Measurements from ENCODE around the gene NXPH1. TPM values are rescaled to one million over a fixed set of nuclear protein-coding genes. Genes with fewer than 3 reads are reported as not detected.
A peak's percentile ranks its signal among the peaks of the same experiment; 100 is the strongest.

The NXPH1 gene
- total RNA-seq, 1 experiment from 2014 or later = not detected

DNA sequence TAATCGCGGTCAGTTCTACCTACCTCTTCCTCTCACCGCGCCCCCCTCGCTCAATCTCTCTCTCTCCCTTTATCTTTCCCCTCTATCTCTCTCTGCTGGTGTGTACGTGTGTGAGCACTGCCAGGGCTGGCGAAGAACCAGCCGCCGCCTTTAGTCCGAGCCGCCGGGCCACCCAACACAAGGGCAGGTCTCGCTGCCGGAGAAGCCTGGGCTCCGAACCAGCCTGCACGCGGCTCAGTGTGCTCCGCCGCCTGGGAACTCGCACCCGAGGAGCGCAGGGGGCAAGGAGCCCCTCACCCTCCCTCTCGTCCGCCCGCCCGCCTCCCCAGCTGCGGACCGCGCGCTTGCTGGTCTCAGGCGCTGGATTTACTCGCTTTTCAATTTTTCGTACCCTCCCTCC, 1.7 kb downstream of the NXPH1 start:
- DNase-seq (ENCODE audit: low spot score) = no peak
- in situ Hi-C loops (cut with HindIII; ENCODE audit: low sequenced_read_pairs) = no loop called here

GRCh38 chr7:8435590-8436545, 2.5 kb downstream of the NXPH1 start:
- no peak for DNase-seq (ENCODE audit: low spot score)
- in situ Hi-C loops (cut with HindIII; ENCODE audit: low sequenced_read_pairs) = no loop called here

- in situ Hi-C loops (cut with HindIII; ENCODE audit: low sequenced_read_pairs) = no loop called here
- DNase-seq (ENCODE audit: low spot score) = peak; percentile 69
Observed at GRCh38 chr7:8436965-8437364, 3.6 kb downstream of the NXPH1 start.

- in situ Hi-C loops (cut with HindIII; ENCODE audit: low sequenced_read_pairs) = no loop called here
- DNase-seq (ENCODE audit: low spot score) = no peak
Observed at GRCh38 chr7:8437606-8438005, 4.2 kb downstream of the NXPH1 start.

DNA sequence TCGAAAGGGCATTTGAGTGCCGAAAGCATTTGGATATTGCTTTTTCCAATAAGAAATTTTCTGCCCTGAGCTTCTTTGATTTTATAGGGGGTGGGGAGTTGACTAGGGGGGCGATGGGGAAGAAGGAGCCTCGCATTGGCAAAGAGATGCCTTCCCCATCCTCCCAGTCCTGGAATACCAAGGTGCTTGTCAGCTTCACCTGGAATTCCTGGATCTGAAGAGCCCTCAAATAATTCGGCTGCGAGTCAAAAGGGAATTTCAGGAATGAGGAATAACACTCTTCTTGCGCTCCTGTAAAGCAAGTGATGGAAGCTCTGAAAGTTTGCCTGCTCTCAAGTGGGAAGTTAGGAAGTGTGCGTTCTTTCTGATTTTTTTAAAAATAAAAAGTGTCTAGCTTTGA, 7.3 kb downstream of the NXPH1 start:
- DNase-seq (ENCODE audit: low spot score) = no peak
- in situ Hi-C loops (cut with HindIII; ENCODE audit: low sequenced_read_pairs) = no loop called here

- in situ Hi-C loops (cut with HindIII; ENCODE audit: low sequenced_read_pairs) = no loop called here
- no peak for DNase-seq (ENCODE audit: low spot score)
Observed at GRCh38 chr7:8441106-8441965, 7.9 kb downstream of the NXPH1 start.

GRCh38 chr7:8442051-8442813, 8.8 kb downstream of the NXPH1 start:
- no peak for DNase-seq (ENCODE audit: low spot score)
- in situ Hi-C loops (cut with HindIII; ENCODE audit: low sequenced_read_pairs) = no loop called here

DNA sequence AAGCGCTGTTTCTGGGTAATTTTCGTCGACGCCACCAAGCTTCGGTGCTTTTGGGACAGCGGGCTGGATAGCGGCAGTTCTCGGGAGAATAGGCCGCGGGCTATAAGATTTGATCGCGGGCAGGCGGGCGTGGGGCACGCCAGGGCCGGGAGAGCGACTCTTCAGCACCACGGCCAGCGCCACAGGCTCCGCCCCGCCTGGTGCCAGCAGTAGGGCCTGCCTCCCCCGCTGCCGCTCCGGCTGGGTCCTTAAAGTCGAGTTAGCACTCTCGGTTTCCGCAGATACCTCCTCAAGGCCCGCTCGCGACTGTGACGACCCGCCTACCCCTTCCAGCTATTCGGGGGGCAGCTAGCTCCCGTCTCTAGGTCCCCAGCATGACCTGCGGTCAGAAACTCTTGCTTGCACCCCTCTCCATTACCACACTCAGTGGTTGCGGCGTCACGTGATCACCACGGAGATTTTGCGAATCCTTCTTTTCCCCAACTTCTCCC, 9.4 kb downstream of the NXPH1 start:
- in situ Hi-C loops (cut with HindIII; ENCODE audit: low sequenced_read_pairs) = no loop called here
- peak; percentile 45 for DNase-seq (ENCODE audit: low spot score)

DNA sequence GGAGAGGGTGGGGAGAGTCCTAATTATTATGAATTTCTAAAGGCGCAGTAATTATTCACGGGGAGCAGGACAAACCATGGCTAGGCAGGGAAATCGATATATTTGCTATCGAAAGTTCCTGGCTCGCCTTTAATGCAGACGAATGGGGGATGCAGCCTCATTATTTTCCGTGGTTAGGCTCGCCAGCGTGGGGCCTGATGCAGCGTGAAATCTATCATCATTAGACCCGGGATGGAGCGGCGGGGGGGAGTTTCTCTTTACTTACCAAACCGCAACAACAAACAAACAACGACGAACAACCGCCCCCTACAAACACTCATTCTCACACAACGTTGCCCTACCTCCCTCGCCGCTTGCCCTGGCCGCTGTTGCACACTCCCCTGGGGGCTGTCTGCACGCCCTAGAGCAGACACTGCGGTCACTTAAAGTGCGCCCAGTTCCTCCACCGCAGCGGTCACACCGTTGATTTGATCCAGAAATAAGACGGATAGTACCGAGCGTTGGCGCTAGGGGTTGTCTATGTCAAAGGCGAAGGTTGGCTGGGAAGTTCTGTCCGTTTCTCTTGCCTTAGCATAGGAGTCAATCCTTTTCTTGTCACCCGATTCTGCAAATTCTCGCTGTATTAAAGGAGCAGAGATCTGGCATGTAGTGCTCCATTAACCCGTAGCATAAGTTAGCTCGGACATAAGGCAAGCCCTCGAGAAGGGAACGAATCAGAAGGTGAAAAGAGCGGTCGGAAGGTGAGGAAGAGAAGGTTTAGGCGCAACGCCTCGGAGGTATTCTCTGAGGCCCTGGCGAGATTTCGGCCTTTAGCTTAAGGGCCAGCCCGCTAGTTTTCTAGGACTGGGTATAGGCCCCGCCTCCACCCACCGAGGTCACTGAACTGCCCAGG, 10.4 kb downstream of the NXPH1 start:
- in situ Hi-C loops (cut with HindIII; ENCODE audit: low sequenced_read_pairs) = no loop called here
- peak; percentile 70 for DNase-seq (ENCODE audit: low spot score)

DNA sequence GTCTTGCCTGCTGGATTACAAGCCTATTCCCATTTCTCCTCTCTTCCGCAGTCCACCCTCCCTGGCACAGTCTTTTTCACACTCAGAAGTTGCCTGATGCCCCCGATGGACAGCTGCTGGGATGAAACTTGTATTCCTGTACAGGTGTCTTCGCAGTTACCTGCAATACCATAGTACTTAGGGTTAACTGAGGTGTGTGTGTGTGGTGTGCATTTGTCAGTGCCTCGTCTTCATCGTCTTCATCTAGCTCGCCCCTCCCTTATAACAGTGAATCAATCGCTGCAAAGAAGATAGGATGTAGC, 11.0 kb downstream of the NXPH1 start:
- DNase-seq (ENCODE audit: low spot score) = no peak
- in situ Hi-C loops (cut with HindIII; ENCODE audit: low sequenced_read_pairs) = no loop called here

DNA sequence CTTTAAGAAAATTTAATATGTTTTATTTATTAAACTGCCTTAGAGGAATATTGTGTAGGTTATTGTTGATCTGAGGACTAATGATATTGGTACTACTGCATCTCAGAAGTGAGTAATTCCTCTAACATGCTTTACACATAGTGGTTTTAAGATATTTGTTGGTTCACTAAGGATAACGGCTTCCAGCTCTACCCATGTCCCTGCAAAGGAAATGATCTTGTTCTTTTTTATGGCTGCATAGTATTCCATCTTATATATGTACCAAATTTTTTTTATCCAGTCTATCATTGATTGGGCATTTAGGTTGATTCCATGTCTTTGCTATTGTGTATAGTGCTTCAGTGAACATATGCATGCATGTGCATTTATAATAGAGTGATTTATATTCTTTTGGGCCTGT, 20.1 kb downstream of the NXPH1 start:
- in situ Hi-C loops (cut with HindIII; ENCODE audit: low sequenced_read_pairs) = no loop called here
- DNase-seq (ENCODE audit: low spot score) = no peak

- in situ Hi-C loops (cut with HindIII; ENCODE audit: low sequenced_read_pairs) = no loop called here
Observed at GRCh38 chr7:8455426-8455825, 22.0 kb downstream of the NXPH1 start.

DNA sequence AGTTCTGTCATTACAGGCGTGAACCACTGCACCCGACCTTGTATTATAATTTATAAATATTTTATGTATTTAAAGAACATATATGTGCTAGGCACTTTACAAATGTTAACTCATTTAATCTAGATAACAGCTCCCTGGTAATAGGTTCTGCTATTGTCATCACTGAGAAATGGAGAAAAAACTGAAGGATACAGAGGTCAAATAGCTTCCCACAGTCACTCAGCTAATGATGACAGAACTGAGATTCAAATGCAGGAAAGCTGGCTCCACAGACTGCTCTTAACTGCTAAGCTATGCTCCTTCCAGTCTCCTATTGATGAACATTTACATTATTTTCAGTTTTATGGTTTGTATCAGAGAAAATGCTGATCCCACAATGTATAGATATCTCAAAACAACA, 28.9 kb downstream of the NXPH1 start:
- DNase-seq (ENCODE audit: low spot score) = no peak
- in situ Hi-C loops (cut with HindIII; ENCODE audit: low sequenced_read_pairs) = no loop called here

More at GRCh38 chr7:8455426-8455825, 22.0 kb downstream of the NXPH1 start:
- DNase-seq (ENCODE audit: low spot score) = peak; percentile 70

GRCh38 chr7:8465338-8465737, 31.9 kb downstream of the NXPH1 start:
- in situ Hi-C loops (cut with HindIII; ENCODE audit: low sequenced_read_pairs) = no loop called here
- no peak for DNase-seq (ENCODE audit: low spot score)

- in situ Hi-C loops (cut with HindIII; ENCODE audit: low sequenced_read_pairs) = no loop called here
- no peak for DNase-seq (ENCODE audit: low spot score)
Observed at GRCh38 chr7:8480527-8480926, 47.1 kb downstream of the NXPH1 start.

DNA sequence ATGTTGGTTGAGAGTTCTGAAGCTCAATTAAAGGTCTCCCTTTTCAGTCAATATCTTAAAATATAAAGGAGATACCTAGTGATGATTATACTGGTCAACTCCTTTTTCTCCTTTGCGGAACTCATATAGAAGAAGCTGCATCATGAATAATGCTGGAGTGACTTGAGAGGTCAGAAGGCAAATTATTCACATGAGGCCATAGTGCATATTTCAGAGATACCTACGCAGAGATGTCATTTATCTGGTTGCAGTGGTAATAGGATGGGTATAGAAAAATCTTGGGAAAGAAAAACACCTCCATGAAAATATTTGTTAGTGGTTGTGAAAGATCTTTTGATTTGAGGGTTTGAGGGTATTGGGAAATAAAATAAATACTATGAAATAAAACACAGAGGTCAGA, 47.7 kb downstream of the NXPH1 start:
- in situ Hi-C loops (cut with HindIII; ENCODE audit: low sequenced_read_pairs) = no loop called here
- no peak for DNase-seq (ENCODE audit: low spot score)

GRCh38 chr7:8481752-8482446, 48.5 kb downstream of the NXPH1 start:
- in situ Hi-C loops (cut with HindIII; ENCODE audit: low sequenced_read_pairs) = no loop called here
- no peak for DNase-seq (ENCODE audit: low spot score)

All from G401 (cell line).